Measurements from ENCODE around the gene CFAP20.

DNA sequence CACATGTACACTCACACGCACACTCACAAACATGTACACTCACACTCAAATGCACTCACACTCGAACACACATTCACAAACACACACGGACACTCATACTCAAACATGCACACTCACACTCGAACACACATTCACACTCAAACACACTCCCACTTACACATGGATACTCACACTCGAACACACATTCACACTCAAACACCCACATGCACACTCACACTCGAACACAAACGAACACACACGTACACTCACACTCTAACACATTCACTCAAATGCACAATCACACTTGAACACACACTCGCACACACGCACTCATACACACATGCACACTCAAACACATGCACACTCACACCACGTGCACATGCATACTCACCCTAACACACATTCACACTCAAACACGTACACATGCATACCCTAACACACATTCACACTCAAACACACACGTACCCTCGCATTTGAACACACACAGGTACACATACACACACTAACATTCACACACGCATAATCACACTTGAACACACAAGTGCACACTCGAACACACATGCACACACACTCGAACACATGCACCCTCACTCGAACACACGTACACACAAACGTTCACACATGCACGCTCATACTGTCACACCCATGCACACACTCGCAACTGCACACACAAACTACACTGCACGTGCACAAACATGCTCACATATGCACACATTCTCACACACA is 41.8 kb downstream of the CFAP20 start:
- no peak for TF ChIP-seq CTCF (conservative IDR thresholded peaks at IDR 0.05; ENCODE audit: low read depth, low read length)
- TF ChIP-seq EZH2phosphoT487 (IDR thresholded peaks at IDR 0.05; ENCODE audit: borderline replicate concordance, low read length): no peak
